GM23338 (cell line): ENCODE measurements around the gene TRPM2. TPM values are rescaled to one million over a fixed set of nuclear protein-coding genes. Genes with fewer than 3 reads are reported as not detected.
"Not testable (repeated sequence)": the region's sequence is repeated elsewhere in the genome, so short reads cannot be mapped to it uniquely, and the experiment has no call there.

Source experiments
- ATAC-seq: fragments of 200-7000 bp; cut with Tn5 transposase; 3 replicates; pipeline ENCODE4 v1.9.1; 2020
- DNase-seq: peaks from one replicate; pipeline ENCODE4 v3.0.0-alpha.2; 2015; ENCODE audit warnings: low spot score
- H2AFZ ChIP-seq: fragments of 200-600 bp; sonication (generic); 2 replicates; pipeline ENCODE4 v1.8.0; 2016; ENCODE audit warnings: antibody characterized with exemption, mild to moderate bottlenecking, moderate library complexity
- H3F3A ChIP-seq: fragments of 200-600 bp; sonication (generic); replicated peaks from 2 replicates; pipeline ENCODE4 v1.8.0; 2017; ENCODE audit warnings: antibody characterized with exemption, mixed run types, low read depth
- H3K27ac ChIP-seq: fragments of 200-600 bp; sonication (generic); 2 replicates; pipeline ENCODE4 v1.6.1; 2016; ENCODE audit warnings: low read depth
- H3K27me3 ChIP-seq: fragments of 200-600 bp; sonication (generic); 2 replicates; pipeline ENCODE4 v1.8.0; 2016; ENCODE audit warnings: mild to moderate bottlenecking, mixed run types, moderate library complexity; ENCODE audit not compliant: insufficient read depth
- H3K36me3 ChIP-seq: fragments of 200-600 bp; sonication (generic); 2 replicates; pipeline ENCODE4 v1.8.0; 2016; ENCODE audit warnings: mild to moderate bottlenecking; ENCODE audit not compliant: insufficient read depth
- H3K4me1 ChIP-seq: fragments of 200-600 bp; sonication (generic); 2 replicates; pipeline ENCODE4 v1.8.0; 2016; ENCODE audit warnings: mild to moderate bottlenecking, moderate library complexity; ENCODE audit not compliant: insufficient read depth
- H3K4me2 ChIP-seq: fragments of 200-600 bp; sonication (generic); 2 replicates; pipeline ENCODE4 v1.7.1; 2017; ENCODE audit warnings: mixed run types
- H3K4me3 ChIP-seq: fragments of 200-600 bp; sonication (generic); 2 replicates; pipeline ENCODE4 v1.6.1; 2016; ENCODE audit warnings: mixed run types
- H3K79me2 ChIP-seq: fragments of 200-600 bp; sonication (generic); replicated peaks from 2 replicates; pipeline ENCODE4 v1.8.0; 2017; ENCODE audit warnings: mild to moderate bottlenecking; ENCODE audit not compliant: insufficient read depth
- H3K9me2 ChIP-seq: fragments of 200-600 bp; sonication (generic); 2 replicates; pipeline ENCODE4 v1.8.0; 2017; ENCODE audit not compliant: insufficient read depth
- H4K20me1 ChIP-seq: fragments of 200-600 bp; sonication (generic); replicated peaks from 2 replicates; pipeline ENCODE4 v1.8.0; 2017; ENCODE audit warnings: mild to moderate bottlenecking; ENCODE audit not compliant: insufficient read depth
- H3K27ac Mint-ChIP-seq: 2 replicates; pipeline ENCODE4 v1.8.0; 2020; ENCODE audit warnings: inconsistent platforms, mild to moderate bottlenecking, moderate library complexity, mixed read lengths
- H3K27me3 Mint-ChIP-seq: 3 replicates; pipeline ENCODE4 v1.8.0; 2022; ENCODE audit warnings: low read depth, mild to moderate bottlenecking, moderate library complexity, mixed read lengths, inconsistent platforms; ENCODE audit not compliant: insufficient read depth, poor library complexity
- H3K36me3 Mint-ChIP-seq: 3 replicates; pipeline ENCODE4 v1.8.0; 2021; ENCODE audit warnings: low read depth, mild to moderate bottlenecking, inconsistent platforms, moderate library complexity, mixed read lengths
- H3K4me1 Mint-ChIP-seq: 3 replicates; pipeline ENCODE4 v1.8.0; 2020; ENCODE audit warnings: mild to moderate bottlenecking, inconsistent platforms, mixed read lengths
- H3K4me3 Mint-ChIP-seq: 3 replicates; pipeline ENCODE4 v1.8.0; 2021; ENCODE audit warnings: moderate library complexity, mild to moderate bottlenecking, inconsistent platforms, mixed read lengths
- H3K9me3 Mint-ChIP-seq: 3 replicates; pipeline ENCODE4 v1.8.0; 2020; ENCODE audit warnings: moderate library complexity, mild to moderate bottlenecking, inconsistent platforms, mixed read lengths
- EZH2phosphoT487 ChIP-seq: fragments of 200-600 bp; sonication (generic); IDR thresholded peaks from one replicate; pipeline ENCODE4 v1.8.1; 2018; ENCODE audit warnings: antibody characterized with exemption; ENCODE audit not compliant: unreplicated experiment
- JUNB ChIP-seq: IDR thresholded peaks from one replicate; pipeline ENCODE4 v1.6.1; 2016; ENCODE audit warnings: antibody characterized with exemption; ENCODE audit not compliant: unreplicated experiment
- NANOG ChIP-seq: IDR thresholded peaks from 2 replicates; pipeline ENCODE4 v1.6.1; 2016; ENCODE audit warnings: antibody characterized with exemption, borderline replicate concordance
- POLR2AphosphoS5 ChIP-seq: IDR thresholded peaks from 2 replicates; pipeline ENCODE4 v1.6.1; 2016; ENCODE audit warnings: antibody characterized with exemption, low read depth
- ZNF114 ChIP-seq: fragments of 250-450 bp; sonication (Bioruptor Pico); IDR thresholded peaks from 2 replicates; pipeline ENCODE4 v1.5.0; 2020; ENCODE audit warnings: mild to moderate bottlenecking, moderate library complexity
- ZNF331 ChIP-seq: fragments of 250-450 bp; sonication (Bioruptor Pico); IDR thresholded peaks from 2 replicates; pipeline ENCODE4 v1.5.0; 2020; ENCODE audit warnings: low read depth, mild to moderate bottlenecking, moderate library complexity
- polyA plus RNA-seq: library from polyadenylated mRNA; unstranded; fragments of >200 nt; fragmentation: Nextera tagmentation; extraction: Ambion mirVana; gene quantifications from 2 replicates; pipeline ENCODE4 v1.2.1, GENCODE V29; 2016
- total RNA-seq: library from RNA; depleted of rRNA; stranded (reverse); fragments of >200 nt; shearing (Covaris generic); gene quantifications from 2 replicates; pipeline ENCODE4 v1.2.3, GENCODE V29; 2014
- TF ChIP-seq, protein P1 (sequence below): IDR thresholded peaks from one replicate; pipeline ENCODE4 v1.6.1; 2018; ENCODE audit warnings: antibody characterized with exemption; ENCODE audit not compliant: unreplicated experiment
- TF ChIP-seq, protein P2 (sequence below): IDR thresholded peaks from 2 replicates; pipeline ENCODE4 v1.6.1; 2016; ENCODE audit warnings: antibody characterized with exemption
- TF ChIP-seq, protein P3 (sequence below): fragments of 250-450 bp; sonication (Bioruptor Pico); IDR thresholded peaks from 2 replicates; pipeline ENCODE4 v1.5.0; 2020; ENCODE audit warnings: mild to moderate bottlenecking, moderate library complexity

Gene TRPM2
- total and polyA plus RNA-seq, 2 experiments from 2014 or later, result 0.53 to 0.83 TPM

DNA sequence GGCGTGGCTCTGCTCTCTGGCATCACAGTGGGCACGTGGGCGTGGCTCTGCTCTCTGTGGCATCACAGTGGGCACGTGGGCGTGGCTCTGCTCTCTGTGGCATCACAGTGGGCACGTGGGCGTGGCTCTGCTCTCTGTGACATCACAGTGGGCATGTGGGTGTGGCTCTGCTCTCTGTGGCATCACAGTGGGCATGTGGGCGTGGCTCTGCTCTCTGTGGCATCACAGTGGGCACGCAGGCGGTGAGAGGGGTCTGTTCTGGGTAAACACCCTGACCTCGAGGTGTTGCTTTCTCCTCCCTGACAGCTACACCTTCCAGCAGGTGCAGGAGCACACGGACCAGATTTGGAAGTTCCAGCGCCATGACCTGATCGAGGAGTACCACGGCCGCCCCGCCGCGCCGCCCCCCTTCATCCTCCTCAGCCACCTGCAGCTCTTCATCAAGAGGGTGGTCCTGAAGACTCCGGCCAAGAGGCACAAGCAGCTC, 64.2 kb downstream of the TRPM2 start:
- not testable (repeated sequence) for H3K4me3 Mint-ChIP-seq, H3K79me2 ChIP-seq, H4K20me1 ChIP-seq, H3K27me3 Mint-ChIP-seq, H3K4me1 ChIP-seq, H3K9me2 ChIP-seq, ATAC-seq, H3K27ac Mint-ChIP-seq, H3K4me2 ChIP-seq, DNase-seq, H3K36me3 ChIP-seq, H3K4me1 Mint-ChIP-seq, H3F3A ChIP-seq, H3K27ac ChIP-seq, H2AFZ ChIP-seq, H3K4me3 ChIP-seq, H3K27me3 ChIP-seq
- Mint-ChIP-seq H3K36me3 (peaks cover 14% of the 10 kb centered on the region), H3K9me3 (peaks cover 38% of the 10 kb centered on the region)

DNA sequence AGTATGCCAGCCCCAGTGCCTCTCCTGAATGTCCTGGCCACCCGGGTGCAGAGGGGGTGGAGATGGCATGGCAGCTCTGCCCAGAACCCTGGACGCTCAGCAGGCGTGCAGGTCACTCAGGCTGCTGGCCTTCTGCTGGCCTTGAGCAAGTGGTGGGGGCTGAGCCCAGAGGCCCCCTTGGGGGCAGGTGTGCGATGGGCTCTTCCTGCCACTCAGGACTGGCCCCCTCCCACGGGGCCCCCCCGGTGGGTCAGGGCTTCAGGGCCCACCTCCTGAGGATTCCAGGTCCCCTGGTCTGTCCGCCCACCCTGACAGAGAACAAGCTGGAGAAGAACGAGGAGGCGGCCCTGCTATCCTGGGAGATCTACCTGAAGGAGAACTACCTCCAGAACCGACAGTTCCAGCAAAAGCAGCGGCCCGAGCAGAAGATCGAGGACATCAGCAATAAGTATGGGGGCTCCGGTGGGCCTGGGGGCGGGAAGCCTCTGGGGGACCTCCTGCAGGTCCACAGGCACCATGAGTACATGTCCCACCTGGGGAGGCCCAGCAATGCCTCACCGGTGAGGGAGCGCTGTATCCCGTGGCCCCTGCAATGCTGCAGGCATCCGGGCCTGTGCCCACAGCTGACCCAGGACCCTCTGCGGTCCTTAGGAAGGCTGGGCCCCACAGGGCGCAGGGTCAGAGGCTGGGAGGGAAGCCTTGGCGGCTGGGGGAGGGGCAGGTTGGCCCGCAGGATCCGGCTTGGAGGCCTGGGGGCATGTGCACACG, 64.9 kb downstream of the TRPM2 start:
- no peaks in the 10 kb centered on the region for H4K20me1 ChIP-seq
- H3K27me3 ChIP-seq, result no peaks in the 10 kb centered on the region
- TF ChIP-seq, protein P1, sequence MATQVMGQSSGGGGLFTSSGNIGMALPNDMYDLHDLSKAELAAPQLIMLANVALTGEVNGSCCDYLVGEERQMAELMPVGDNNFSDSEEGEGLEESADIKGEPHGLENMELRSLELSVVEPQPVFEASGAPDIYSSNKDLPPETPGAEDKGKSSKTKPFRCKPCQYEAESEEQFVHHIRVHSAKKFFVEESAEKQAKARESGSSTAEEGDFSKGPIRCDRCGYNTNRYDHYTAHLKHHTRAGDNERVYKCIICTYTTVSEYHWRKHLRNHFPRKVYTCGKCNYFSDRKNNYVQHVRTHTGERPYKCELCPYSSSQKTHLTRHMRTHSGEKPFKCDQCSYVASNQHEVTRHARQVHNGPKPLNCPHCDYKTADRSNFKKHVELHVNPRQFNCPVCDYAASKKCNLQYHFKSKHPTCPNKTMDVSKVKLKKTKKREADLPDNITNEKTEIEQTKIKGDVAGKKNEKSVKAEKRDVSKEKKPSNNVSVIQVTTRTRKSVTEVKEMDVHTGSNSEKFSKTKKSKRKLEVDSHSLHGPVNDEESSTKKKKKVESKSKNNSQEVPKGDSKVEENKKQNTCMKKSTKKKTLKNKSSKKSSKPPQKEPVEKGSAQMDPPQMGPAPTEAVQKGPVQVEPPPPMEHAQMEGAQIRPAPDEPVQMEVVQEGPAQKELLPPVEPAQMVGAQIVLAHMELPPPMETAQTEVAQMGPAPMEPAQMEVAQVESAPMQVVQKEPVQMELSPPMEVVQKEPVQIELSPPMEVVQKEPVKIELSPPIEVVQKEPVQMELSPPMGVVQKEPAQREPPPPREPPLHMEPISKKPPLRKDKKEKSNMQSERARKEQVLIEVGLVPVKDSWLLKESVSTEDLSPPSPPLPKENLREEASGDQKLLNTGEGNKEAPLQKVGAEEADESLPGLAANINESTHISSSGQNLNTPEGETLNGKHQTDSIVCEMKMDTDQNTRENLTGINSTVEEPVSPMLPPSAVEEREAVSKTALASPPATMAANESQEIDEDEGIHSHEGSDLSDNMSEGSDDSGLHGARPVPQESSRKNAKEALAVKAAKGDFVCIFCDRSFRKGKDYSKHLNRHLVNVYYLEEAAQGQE, result no peak
- no peak for TF ChIP-seq ZNF114 (CRISPR knock-in tag)
- no peak for TF ChIP-seq NANOG
- TF ChIP-seq, protein P2, sequence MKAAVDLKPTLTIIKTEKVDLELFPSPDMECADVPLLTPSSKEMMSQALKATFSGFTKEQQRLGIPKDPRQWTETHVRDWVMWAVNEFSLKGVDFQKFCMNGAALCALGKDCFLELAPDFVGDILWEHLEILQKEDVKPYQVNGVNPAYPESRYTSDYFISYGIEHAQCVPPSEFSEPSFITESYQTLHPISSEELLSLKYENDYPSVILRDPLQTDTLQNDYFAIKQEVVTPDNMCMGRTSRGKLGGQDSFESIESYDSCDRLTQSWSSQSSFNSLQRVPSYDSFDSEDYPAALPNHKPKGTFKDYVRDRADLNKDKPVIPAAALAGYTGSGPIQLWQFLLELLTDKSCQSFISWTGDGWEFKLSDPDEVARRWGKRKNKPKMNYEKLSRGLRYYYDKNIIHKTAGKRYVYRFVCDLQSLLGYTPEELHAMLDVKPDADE, result no peak
- no peak for TF ChIP-seq JUNB
- TF ChIP-seq ZNF331, result no peak
- TF ChIP-seq, protein P3, sequence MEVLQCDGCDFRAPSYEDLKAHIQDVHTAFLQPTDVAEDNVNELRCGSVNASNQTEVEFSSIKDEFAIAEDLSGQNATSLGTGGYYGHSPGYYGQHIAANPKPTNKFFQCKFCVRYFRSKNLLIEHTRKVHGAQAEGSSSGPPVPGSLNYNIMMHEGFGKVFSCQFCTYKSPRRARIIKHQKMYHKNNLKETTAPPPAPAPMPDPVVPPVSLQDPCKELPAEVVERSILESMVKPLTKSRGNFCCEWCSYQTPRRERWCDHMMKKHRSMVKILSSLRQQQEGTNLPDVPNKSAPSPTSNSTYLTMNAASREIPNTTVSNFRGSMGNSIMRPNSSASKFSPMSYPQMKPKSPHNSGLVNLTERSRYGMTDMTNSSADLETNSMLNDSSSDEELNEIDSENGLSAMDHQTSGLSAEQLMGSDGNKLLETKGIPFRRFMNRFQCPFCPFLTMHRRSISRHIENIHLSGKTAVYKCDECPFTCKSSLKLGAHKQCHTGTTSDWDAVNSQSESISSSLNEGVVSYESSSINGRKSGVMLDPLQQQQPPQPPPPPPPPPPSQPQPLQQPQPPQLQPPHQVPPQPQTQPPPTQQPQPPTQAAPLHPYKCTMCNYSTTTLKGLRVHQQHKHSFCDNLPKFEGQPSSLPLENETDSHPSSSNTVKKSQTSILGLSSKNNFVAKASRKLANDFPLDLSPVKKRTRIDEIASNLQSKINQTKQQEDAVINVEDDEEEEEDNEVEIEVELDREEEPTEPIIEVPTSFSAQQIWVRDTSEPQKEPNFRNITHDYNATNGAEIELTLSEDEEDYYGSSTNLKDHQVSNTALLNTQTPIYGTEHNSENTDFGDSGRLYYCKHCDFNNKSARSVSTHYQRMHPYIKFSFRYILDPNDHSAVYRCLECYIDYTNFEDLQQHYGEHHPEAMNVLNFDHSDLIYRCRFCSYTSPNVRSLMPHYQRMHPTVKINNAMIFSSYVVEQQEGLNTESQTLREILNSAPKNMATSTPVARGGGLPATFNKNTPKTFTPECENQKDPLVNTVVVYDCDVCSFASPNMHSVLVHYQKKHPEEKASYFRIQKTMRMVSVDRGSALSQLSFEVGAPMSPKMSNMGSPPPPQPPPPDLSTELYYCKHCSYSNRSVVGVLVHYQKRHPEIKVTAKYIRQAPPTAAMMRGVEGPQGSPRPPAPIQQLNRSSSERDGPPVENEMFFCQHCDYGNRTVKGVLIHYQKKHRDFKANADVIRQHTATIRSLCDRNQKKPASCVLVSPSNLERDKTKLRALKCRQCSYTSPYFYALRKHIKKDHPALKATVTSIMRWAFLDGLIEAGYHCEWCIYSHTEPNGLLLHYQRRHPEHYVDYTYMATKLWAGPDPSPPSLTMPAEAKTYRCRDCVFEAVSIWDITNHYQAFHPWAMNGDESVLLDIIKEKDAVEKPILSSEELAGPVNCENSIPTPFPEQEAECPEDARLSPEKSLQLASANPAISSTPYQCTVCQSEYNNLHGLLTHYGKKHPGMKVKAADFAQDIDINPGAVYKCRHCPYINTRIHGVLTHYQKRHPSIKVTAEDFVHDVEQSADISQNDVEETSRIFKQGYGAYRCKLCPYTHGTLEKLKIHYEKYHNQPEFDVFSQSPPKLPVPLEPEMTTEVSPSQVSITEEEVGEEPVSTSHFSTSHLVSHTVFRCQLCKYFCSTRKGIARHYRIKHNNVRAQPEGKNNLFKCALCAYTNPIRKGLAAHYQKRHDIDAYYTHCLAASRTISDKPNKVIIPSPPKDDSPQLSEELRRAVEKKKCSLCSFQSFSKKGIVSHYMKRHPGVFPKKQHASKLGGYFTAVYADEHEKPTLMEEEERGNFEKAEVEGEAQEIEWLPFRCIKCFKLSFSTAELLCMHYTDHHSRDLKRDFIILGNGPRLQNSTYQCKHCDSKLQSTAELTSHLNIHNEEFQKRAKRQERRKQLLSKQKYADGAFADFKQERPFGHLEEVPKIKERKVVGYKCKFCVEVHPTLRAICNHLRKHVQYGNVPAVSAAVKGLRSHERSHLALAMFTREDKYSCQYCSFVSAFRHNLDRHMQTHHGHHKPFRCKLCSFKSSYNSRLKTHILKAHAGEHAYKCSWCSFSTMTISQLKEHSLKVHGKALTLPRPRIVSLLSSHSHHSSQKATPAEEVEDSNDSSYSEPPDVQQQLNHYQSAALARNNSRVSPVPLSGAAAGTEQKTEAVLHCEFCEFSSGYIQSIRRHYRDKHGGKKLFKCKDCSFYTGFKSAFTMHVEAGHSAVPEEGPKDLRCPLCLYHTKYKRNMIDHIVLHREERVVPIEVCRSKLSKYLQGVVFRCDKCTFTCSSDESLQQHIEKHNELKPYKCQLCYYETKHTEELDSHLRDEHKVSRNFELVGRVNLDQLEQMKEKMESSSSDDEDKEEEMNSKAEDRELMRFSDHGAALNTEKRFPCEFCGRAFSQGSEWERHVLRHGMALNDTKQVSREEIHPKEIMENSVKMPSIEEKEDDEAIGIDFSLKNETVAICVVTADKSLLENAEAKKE (CRISPR knock-in tag), result no peak
- TF ChIP-seq POLR2AphosphoS5, result no peak
- no peak for TF ChIP-seq EZH2phosphoT487

More for the DNA sequence above, 64.9 kb downstream of the TRPM2 start:
- H3K27ac ChIP-seq, result no peak overlapping the region
- H3K27me3 Mint-ChIP-seq, result peaks cover 4% of the 10 kb centered on the region
- H3F3A ChIP-seq, result no peaks in the 10 kb centered on the region
- ATAC-seq (no peak), DNase-seq (no peak)
- H2AFZ ChIP-seq, result no peak overlapping the region
- H3K27ac Mint-ChIP-seq, result no peak overlapping the region
- no peaks in the 10 kb centered on the region for H3K9me2 ChIP-seq
- peaks cover 38% of the 10 kb centered on the region for H3K9me3 Mint-ChIP-seq
- peaks cover 3% of the 10 kb centered on the region; the same call in 2 of the 3 replicates for H3K4me1 Mint-ChIP-seq
- no peak overlapping the region for H3K4me3 ChIP-seq
- H3K4me2 ChIP-seq, result no peak overlapping the region
- no peaks in the 10 kb centered on the region for H3K79me2 ChIP-seq
- peaks cover 14% of the 10 kb centered on the region for H3K36me3 Mint-ChIP-seq
- no peaks in the 10 kb centered on the region for H3K4me1 ChIP-seq
- no peak overlapping the region for H3K4me3 Mint-ChIP-seq
- H3K36me3 ChIP-seq, result no peaks in the 10 kb centered on the region
